ENCODE results near the gene RIPPLY3. TPM values are rescaled to one million over a fixed set of nuclear protein-coding genes. Genes with fewer than 3 reads are reported as not detected.
"Not testable (repeated sequence)": the region's sequence is repeated elsewhere in the genome, so short reads cannot be mapped to it uniquely, and the experiment has no call there.

The RIPPLY3 gene
- total and polyA plus RNA-seq, 2 donors (not counting 1 experiment from before 2014, with no cell fraction given): 0.03 TPM; not detected in 1

DNA sequence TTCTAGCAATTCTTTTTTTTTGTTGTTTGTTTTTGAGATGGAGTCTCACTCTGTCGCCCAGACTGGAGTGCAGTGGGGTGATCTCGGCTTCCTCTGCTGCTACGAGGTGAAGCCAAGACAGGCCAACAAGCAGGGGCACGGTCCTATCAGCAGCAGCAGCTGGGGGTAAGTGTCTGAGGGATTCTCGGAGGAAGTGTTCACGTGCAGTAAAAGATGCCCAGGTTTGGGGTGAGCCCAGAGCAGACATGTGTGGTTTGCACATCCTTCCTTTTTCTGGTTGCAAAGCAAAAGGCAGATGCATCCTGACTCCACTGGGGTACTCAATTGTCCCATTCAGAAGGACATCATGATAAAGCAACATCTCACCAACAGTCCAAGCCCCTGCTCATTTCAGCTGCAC lies 38.6 kb downstream of the RIPPLY3 start:
- Histone ChIP-seq H3K9me3 (ENCODE audit: control insufficient read depth, insufficient read depth, low read depth, low read length) (no peaks in the 10 kb centered on the region), H3K27me3 (ENCODE audit: control insufficient read depth, insufficient read depth, low read length) (no peaks in the 10 kb centered on the region), H3K36me3 (ENCODE audit: control insufficient read depth, insufficient read depth, low read length) (no peaks in the 10 kb centered on the region), H3K9ac (ENCODE audit: insufficient read depth, low read length) (no peak overlapping the region), H3K27ac (ENCODE audit: insufficient read depth, low read length) (no peak overlapping the region), H3K4me3 (replicated peaks in 1 of 4; ENCODE audit: control extremely low read depth in 1 of 4, insufficient read depth in 1 of 4, low read depth in 3 of 4, low read length in 4 of 4) (no peak overlapping the region), H3K4me2 (ENCODE audit: extremely low read depth, insufficient read depth, low read length) (no peak overlapping the region), H3K4me1 (ENCODE audit: control insufficient read depth, extremely low read depth, insufficient read depth, low read length) (no peaks in the 10 kb centered on the region), H3K79me2 (ENCODE audit: control insufficient read depth, insufficient read depth, low read length) (no peaks in the 10 kb centered on the region), H2AFZ (ENCODE audit: low read length) (no peak overlapping the region), H4K20me1 (ENCODE audit: control insufficient read depth, extremely low read depth, insufficient read depth, low read length) (no peaks in the 10 kb centered on the region)
- DNase-seq (ENCODE audit: low read depth in 2 of 2): no peak
- no peak for TF ChIP-seq EZH2 (IDR thresholded peaks at IDR 0.05; ENCODE audit: low read length, missing control alignments)
- TF ChIP-seq, protein P1, sequence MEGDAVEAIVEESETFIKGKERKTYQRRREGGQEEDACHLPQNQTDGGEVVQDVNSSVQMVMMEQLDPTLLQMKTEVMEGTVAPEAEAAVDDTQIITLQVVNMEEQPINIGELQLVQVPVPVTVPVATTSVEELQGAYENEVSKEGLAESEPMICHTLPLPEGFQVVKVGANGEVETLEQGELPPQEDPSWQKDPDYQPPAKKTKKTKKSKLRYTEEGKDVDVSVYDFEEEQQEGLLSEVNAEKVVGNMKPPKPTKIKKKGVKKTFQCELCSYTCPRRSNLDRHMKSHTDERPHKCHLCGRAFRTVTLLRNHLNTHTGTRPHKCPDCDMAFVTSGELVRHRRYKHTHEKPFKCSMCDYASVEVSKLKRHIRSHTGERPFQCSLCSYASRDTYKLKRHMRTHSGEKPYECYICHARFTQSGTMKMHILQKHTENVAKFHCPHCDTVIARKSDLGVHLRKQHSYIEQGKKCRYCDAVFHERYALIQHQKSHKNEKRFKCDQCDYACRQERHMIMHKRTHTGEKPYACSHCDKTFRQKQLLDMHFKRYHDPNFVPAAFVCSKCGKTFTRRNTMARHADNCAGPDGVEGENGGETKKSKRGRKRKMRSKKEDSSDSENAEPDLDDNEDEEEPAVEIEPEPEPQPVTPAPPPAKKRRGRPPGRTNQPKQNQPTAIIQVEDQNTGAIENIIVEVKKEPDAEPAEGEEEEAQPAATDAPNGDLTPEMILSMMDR (conservative IDR thresholded peaks at IDR 0.05 in 1 of 2, IDR thresholded peaks at IDR 0.05 in 1 of 2; ENCODE audit: low read depth in 1 of 2, low read length in 2 of 2): no peak

DNA sequence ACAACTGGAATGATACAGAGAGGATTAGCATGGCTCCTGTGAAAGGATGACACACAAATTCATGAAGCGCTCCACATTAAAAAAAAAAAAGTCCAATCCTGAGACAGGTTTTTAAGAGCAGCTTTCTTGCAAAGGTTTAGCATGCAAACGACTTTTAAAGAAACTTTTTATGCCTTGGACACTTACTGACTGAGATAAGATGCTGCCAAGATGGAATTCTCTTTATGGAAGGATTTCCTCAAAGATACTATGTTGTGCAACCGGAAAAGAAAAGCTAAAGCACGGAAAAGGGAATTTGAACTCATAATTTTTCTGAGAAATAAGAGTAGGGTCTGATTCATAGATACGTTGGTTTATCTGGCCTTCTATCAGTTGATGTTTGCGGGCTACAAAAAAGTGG lies 39.1 kb downstream of the RIPPLY3 start:
- Histone ChIP-seq H3K4me2 (ENCODE audit: extremely low read depth, insufficient read depth, low read length) (no peak overlapping the region), H3K4me3 (replicated peaks in 1 of 4; ENCODE audit: control extremely low read depth in 1 of 4, insufficient read depth in 1 of 4, low read depth in 3 of 4, low read length in 4 of 4) (no peak overlapping the region), H3K27me3 (ENCODE audit: control insufficient read depth, insufficient read depth, low read length) (no peaks in the 10 kb centered on the region), H3K79me2 (ENCODE audit: control insufficient read depth, insufficient read depth, low read length) (no peaks in the 10 kb centered on the region), H4K20me1 (ENCODE audit: control insufficient read depth, extremely low read depth, insufficient read depth, low read length) (no peaks in the 10 kb centered on the region), H3K36me3 (ENCODE audit: control insufficient read depth, insufficient read depth, low read length) (no peaks in the 10 kb centered on the region), H3K27ac (ENCODE audit: insufficient read depth, low read length) (no peak overlapping the region), H3K4me1 (ENCODE audit: control insufficient read depth, extremely low read depth, insufficient read depth, low read length) (no peaks in the 10 kb centered on the region), H2AFZ (ENCODE audit: low read length) (no peak overlapping the region), H3K9me3 (ENCODE audit: control insufficient read depth, insufficient read depth, low read depth, low read length) (no peaks in the 10 kb centered on the region), H3K9ac (ENCODE audit: insufficient read depth, low read length) (no peak overlapping the region)
- no peak for DNase-seq (ENCODE audit: low read depth in 2 of 2)
- no peak for TF ChIP-seq EZH2 (IDR thresholded peaks at IDR 0.05; ENCODE audit: low read length, missing control alignments)
- TF ChIP-seq, protein P1 (conservative IDR thresholded peaks at IDR 0.05 in 1 of 2, IDR thresholded peaks at IDR 0.05 in 1 of 2; ENCODE audit: low read depth in 1 of 2, low read length in 2 of 2): no peak

DNA sequence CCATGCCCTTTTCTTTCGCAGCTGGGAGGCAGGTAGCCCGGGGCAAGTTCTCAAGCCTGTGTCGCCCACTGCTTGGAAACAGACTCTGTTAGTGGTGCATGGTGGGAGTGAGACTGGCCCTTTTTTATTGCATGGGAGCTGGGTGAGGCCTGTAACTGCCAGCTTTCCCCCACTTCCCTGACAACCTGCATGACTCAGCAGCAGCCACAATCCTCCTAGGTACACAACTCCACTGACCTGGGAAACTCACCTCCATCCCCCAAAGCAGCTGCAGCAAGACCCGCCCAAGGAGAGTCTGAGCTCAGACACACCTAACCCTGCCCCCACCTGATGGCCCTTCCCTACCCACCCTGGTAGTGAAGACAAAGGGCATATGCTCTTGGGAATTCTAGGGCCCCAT lies 40.6 kb downstream of the RIPPLY3 start:
- Histone ChIP-seq H3K27ac (ENCODE audit: insufficient read depth, low read length) (no peak overlapping the region), H3K9ac (ENCODE audit: insufficient read depth, low read length) (no peak overlapping the region), H3K4me2 (ENCODE audit: extremely low read depth, insufficient read depth, low read length) (no peak overlapping the region), H3K9me3 (ENCODE audit: control insufficient read depth, insufficient read depth, low read depth, low read length) (no peaks in the 10 kb centered on the region), H3K36me3 (ENCODE audit: control insufficient read depth, insufficient read depth, low read length) (no peaks in the 10 kb centered on the region), H3K79me2 (ENCODE audit: control insufficient read depth, insufficient read depth, low read length) (no peaks in the 10 kb centered on the region), H4K20me1 (ENCODE audit: control insufficient read depth, extremely low read depth, insufficient read depth, low read length) (no peaks in the 10 kb centered on the region), H3K4me1 (ENCODE audit: control insufficient read depth, extremely low read depth, insufficient read depth, low read length) (no peaks in the 10 kb centered on the region), H3K4me3 (replicated peaks in 1 of 4; ENCODE audit: control extremely low read depth in 1 of 4, insufficient read depth in 1 of 4, low read depth in 3 of 4, low read length in 4 of 4) (no peak overlapping the region), H2AFZ (ENCODE audit: low read length) (no peak overlapping the region), H3K27me3 (ENCODE audit: control insufficient read depth, insufficient read depth, low read length) (no peaks in the 10 kb centered on the region)
- DNase-seq (ENCODE audit: low read depth in 2 of 2): no peak
- TF ChIP-seq EZH2 (IDR thresholded peaks at IDR 0.05; ENCODE audit: low read length, missing control alignments): no peak
- TF ChIP-seq, protein P1 (conservative IDR thresholded peaks at IDR 0.05 in 1 of 2, IDR thresholded peaks at IDR 0.05 in 1 of 2; ENCODE audit: low read depth in 1 of 2, low read length in 2 of 2): no peak

DNA sequence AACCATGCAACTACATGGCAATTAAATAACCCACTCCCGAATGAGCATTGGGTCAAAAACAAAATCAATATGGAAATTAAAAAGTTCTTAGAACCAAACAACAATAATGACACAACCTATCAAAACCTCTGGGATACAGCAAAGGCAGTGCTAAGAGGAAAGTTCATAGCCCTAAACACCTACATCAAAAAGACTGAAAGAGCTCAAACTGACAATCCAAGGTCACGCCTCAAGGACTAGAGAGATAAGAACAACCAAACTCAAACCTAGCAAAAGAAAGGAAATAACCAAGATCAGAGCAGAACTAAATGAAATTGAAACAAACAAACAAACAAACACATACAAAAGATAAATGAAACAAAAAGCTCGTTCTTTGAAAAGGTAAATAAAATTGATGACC lies 43.2 kb downstream of the RIPPLY3 start:
- not testable (repeated sequence) for H3K9ac ChIP-seq (ENCODE audit: insufficient read depth, low read length); H3K27me3 ChIP-seq (ENCODE audit: control insufficient read depth, insufficient read depth, low read length); H3K4me2 ChIP-seq (ENCODE audit: extremely low read depth, insufficient read depth, low read length); H3K36me3 ChIP-seq (ENCODE audit: control insufficient read depth, insufficient read depth, low read length); H3K4me3 ChIP-seq (replicated peaks in 1 of 4; ENCODE audit: control extremely low read depth in 1 of 4, insufficient read depth in 1 of 4, low read depth in 3 of 4, low read length in 4 of 4); DNase-seq (ENCODE audit: low read depth in 2 of 2); H3K27ac ChIP-seq (ENCODE audit: insufficient read depth, low read length); H3K79me2 ChIP-seq (ENCODE audit: control insufficient read depth, insufficient read depth, low read length); H3K9me3 ChIP-seq (ENCODE audit: control insufficient read depth, insufficient read depth, low read depth, low read length); H4K20me1 ChIP-seq (ENCODE audit: control insufficient read depth, extremely low read depth, insufficient read depth, low read length); H3K4me1 ChIP-seq (ENCODE audit: control insufficient read depth, extremely low read depth, insufficient read depth, low read length); H2AFZ ChIP-seq (ENCODE audit: low read length)
